Glutamatergic neuron (in vitro differentiated cells): ENCODE data around the gene MBL2. TPM values are rescaled to one million over a fixed set of nuclear protein-coding genes. Genes with fewer than 3 reads are reported as not detected.

ENCODE experiments used
- DNase-seq: peaks from one replicate; pipeline ENCODE4 v3.0.0; 2022
- H3K27ac Mint-ChIP-seq: one replicate; pipeline ENCODE4 v1.8.0; 2020; ENCODE audit warnings: mild to moderate bottlenecking, mixed read lengths, inconsistent platforms; ENCODE audit not compliant: unreplicated experiment
- H3K27me3 Mint-ChIP-seq: one replicate; pipeline ENCODE4 v1.8.0; 2020; ENCODE audit warnings: mild to moderate bottlenecking, moderate library complexity, mixed read lengths, inconsistent platforms; ENCODE audit not compliant: unreplicated experiment
- H3K36me3 Mint-ChIP-seq: one replicate; pipeline ENCODE4 v1.8.0; 2020; ENCODE audit warnings: mild to moderate bottlenecking, mixed read lengths, inconsistent platforms; ENCODE audit not compliant: unreplicated experiment
- H3K4me1 Mint-ChIP-seq: one replicate; pipeline ENCODE4 v1.8.0; 2020; ENCODE audit warnings: mild to moderate bottlenecking, low read depth, mixed read lengths, inconsistent platforms; ENCODE audit not compliant: unreplicated experiment
- H3K4me3 Mint-ChIP-seq: one replicate; pipeline ENCODE4 v1.8.0; 2020; ENCODE audit warnings: mild to moderate bottlenecking, mixed read lengths, inconsistent platforms; ENCODE audit not compliant: unreplicated experiment
- H3K9me3 Mint-ChIP-seq: one replicate; pipeline ENCODE4 v1.8.0; 2020; ENCODE audit warnings: mild to moderate bottlenecking, moderate library complexity, mixed read lengths, inconsistent platforms; ENCODE audit not compliant: unreplicated experiment
- CTCF ChIP-seq: fragments of 200-600 bp; sonication (generic); IDR thresholded peaks from one replicate; pipeline ENCODE4 v1.5.0; 2021; ENCODE audit not compliant: partially characterized antibody, unreplicated experiment
- total RNA-seq: library from RNA; stranded (reverse); fragmentation: NEBNext Ultra II Directional; extraction: Animal tissue kit (Norgen Biotek cat#: 25700); gene quantifications from one replicate; pipeline ENCODE4 v1.2.1, GENCODE V29; 2021; ENCODE audit not compliant: unreplicated experiment

Gene MBL2
- total RNA-seq, 1 donor from 2014 or later, result not detected

GRCh38 chr10:52785418-52785817 is 12.8 kb upstream of the MBL2 start:
- Mint-ChIP-seq H3K27me3 (no peaks in the 10 kb centered on the region), H3K9me3 (peaks cover 3% of the 10 kb centered on the region)

GRCh38 chr10:52783726-52784125 is 11.1 kb upstream of the MBL2 start:
- no peaks in the 10 kb centered on the region for H3K36me3 Mint-ChIP-seq

More at GRCh38 chr10:52785418-52785817, 12.8 kb upstream of the MBL2 start:
- no peaks in the 10 kb centered on the region for H3K4me1 Mint-ChIP-seq
- no peak for TF ChIP-seq CTCF
- no peaks in the 10 kb centered on the region for H3K36me3 Mint-ChIP-seq
- no peak overlapping the region for H3K27ac Mint-ChIP-seq
- H3K4me3 Mint-ChIP-seq, result no peak overlapping the region
- DNase-seq, result no peak

GRCh38 chr10:52782554-52782953 is 10.0 kb upstream of the MBL2 start:
- DNase-seq, result no peak

More at GRCh38 chr10:52783726-52784125, 11.1 kb upstream of the MBL2 start:
- H3K4me3 Mint-ChIP-seq, result no peak overlapping the region
- no peak for TF ChIP-seq CTCF
- no peak for DNase-seq
- no peaks in the 10 kb centered on the region for H3K4me1 Mint-ChIP-seq
- no peak overlapping the region for H3K27ac Mint-ChIP-seq
- H3K9me3 Mint-ChIP-seq, result peaks cover 3% of the 10 kb centered on the region
- no peaks in the 10 kb centered on the region for H3K27me3 Mint-ChIP-seq

GRCh38 chr10:52780391-52781155 is 8.0 kb upstream of the MBL2 start:
- peaks cover 2% of the 10 kb centered on the region for H3K4me1 Mint-ChIP-seq
- peaks cover 5% of the 10 kb centered on the region for H3K9me3 Mint-ChIP-seq
- H3K27ac Mint-ChIP-seq, result no peak overlapping the region
- peaks cover 4% of the 10 kb centered on the region for H3K36me3 Mint-ChIP-seq
- TF ChIP-seq CTCF, result peak; percentile 46
- H3K4me3 Mint-ChIP-seq, result no peak overlapping the region
- DNase-seq, result no peak
- H3K27me3 Mint-ChIP-seq, result no peaks in the 10 kb centered on the region

More at GRCh38 chr10:52782554-52782953, 10.0 kb upstream of the MBL2 start:
- no peaks in the 10 kb centered on the region for H3K4me1 Mint-ChIP-seq
- H3K27ac Mint-ChIP-seq, result no peak overlapping the region
- no peak overlapping the region for H3K4me3 Mint-ChIP-seq
- TF ChIP-seq CTCF, result no peak
- peaks cover 5% of the 10 kb centered on the region for H3K9me3 Mint-ChIP-seq
- no peaks in the 10 kb centered on the region for H3K27me3 Mint-ChIP-seq
- H3K36me3 Mint-ChIP-seq, result no peaks in the 10 kb centered on the region

- peaks cover 4% of the 10 kb centered on the region for H3K36me3 Mint-ChIP-seq
Observed at GRCh38 chr10:52779541-52780390, 7.2 kb upstream of the MBL2 start.

More at GRCh38 chr10:52779541-52780390, 7.2 kb upstream of the MBL2 start:
- H3K9me3 Mint-ChIP-seq, result peaks cover 2% of the 10 kb centered on the region
- TF ChIP-seq CTCF, result peak; percentile 95
- H3K4me3 Mint-ChIP-seq, result no peak overlapping the region
- no peaks in the 10 kb centered on the region for H3K27me3 Mint-ChIP-seq
- H3K4me1 Mint-ChIP-seq, result peaks cover 2% of the 10 kb centered on the region
- peak; percentile 92 for DNase-seq
- no peak overlapping the region for H3K27ac Mint-ChIP-seq
